OCI-LY7 (cell line): ENCODE measurements around the gene MAP3K7.

ENCODE experiments used
- CTCF ChIP-seq: fragments of 200-600 bp; sonication (generic); conservative IDR thresholded peaks from 2 replicates; pipeline ENCODE4 v1.5.1; 2014; ENCODE audit warnings: mild to moderate bottlenecking, antibody characterized with exemption, low read length, moderate library complexity, mixed read lengths
- EZH2phosphoT487 ChIP-seq: fragments of 200-600 bp; sonication (generic); IDR thresholded peaks from 2 replicates; pipeline ENCODE4 v1.6.1; 2018; ENCODE audit warnings: low read depth, borderline replicate concordance, mild to moderate bottlenecking, mixed run types, antibody characterized with exemption, low read length, moderate library complexity, mixed read lengths

DNA sequence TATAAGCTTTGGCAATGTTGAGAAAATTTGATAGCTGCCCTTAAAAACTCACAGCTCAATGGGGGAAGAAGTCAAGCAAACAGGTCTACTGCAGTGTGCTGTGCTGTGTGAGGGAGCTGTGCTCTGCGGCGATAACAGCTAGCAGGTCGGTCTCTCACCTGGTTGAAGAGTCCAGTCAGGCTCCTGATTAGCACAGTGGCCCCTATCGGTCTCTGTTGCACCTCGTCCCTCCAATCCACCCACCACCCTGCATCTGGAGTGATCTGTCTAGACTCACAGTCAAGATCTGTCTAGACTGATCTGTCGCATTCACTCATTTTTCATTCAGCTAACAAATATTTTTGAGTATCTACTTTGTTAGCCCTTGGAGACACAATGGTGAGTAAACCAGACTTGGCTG is 94.1 kb downstream of the MAP3K7 start:
- TF ChIP-seq CTCF (no peak), EZH2phosphoT487 (no peak)
